BE2C (cell line): Measurements from ENCODE around the gene KRT71.

Source experiments
- DNase-seq: peaks from one replicate; pipeline ENCODE4 v3.0.0-alpha.2; 2020
- H3K27me3 ChIP-seq: fragments of 250-450 bp; sonication (Bioruptor Pico); 2 replicates; pipeline ENCODE4 v1.5.1; 2020; ENCODE audit warnings: mild to moderate bottlenecking
- H3K36me3 ChIP-seq: fragments of 250-450 bp; sonication (Bioruptor Pico); 2 replicates; pipeline ENCODE4 v1.5.1; 2020; ENCODE audit warnings: mild to moderate bottlenecking
- H3K4me1 ChIP-seq: fragments of 250-450 bp; sonication (Bioruptor Pico); 2 replicates; pipeline ENCODE4 v1.5.1; 2020
- H3K4me3 ChIP-seq: 2 replicates; pipeline ENCODE4 v1.5.1; 2011; ENCODE audit warnings: low read depth, low read length
- H3K9me3 ChIP-seq: fragments of 250-450 bp; sonication (Bioruptor Pico); 2 replicates; pipeline ENCODE4 v1.5.1; 2020
- CTCF ChIP-seq: IDR thresholded peaks from 2 replicates; pipeline ENCODE4 v1.5.1; 2012; ENCODE audit warnings: mild to moderate bottlenecking, low read depth, low read length

KRT71 gene

GRCh38 chr12:52529846-52530245 is 23.1 kb downstream of the KRT71 start:
- H3K9me3 ChIP-seq, result no peaks in the 10 kb centered on the region
- peaks cover 21% of the 10 kb centered on the region for H3K27me3 ChIP-seq
- no peaks in the 10 kb centered on the region for H3K36me3 ChIP-seq
- H3K4me3 ChIP-seq, result no peak overlapping the region
- no peaks in the 10 kb centered on the region for H3K4me1 ChIP-seq
- TF ChIP-seq CTCF, result no peak
- no peak for DNase-seq

- Histone ChIP-seq H3K36me3 (no peaks in the 10 kb centered on the region), H3K4me1 (no peaks in the 10 kb centered on the region), H3K27me3 (peaks cover 21% of the 10 kb centered on the region), H3K4me3 (no peak overlapping the region), H3K9me3 (no peaks in the 10 kb centered on the region)
- DNase-seq, result no peak
- TF ChIP-seq CTCF, result no peak
These were observed 23.5 kb downstream of the KRT71 start for GRCh38 chr12:52529417-52529816.

GRCh38 chr12:52528641-52529143 is 24.3 kb downstream of the KRT71 start:
- Histone ChIP-seq H3K4me1 (no peaks in the 10 kb centered on the region), H3K9me3 (no peaks in the 10 kb centered on the region), H3K36me3 (no peaks in the 10 kb centered on the region), H3K27me3 (peaks cover 21% of the 10 kb centered on the region), H3K4me3 (no peak overlapping the region)
- TF ChIP-seq CTCF, result no peak
- no peak for DNase-seq

GRCh38 chr12:52527121-52527800 is 25.7 kb downstream of the KRT71 start:
- no peak for DNase-seq
- Histone ChIP-seq H3K9me3 (no peaks in the 10 kb centered on the region), H3K27me3 (peaks cover 23% of the 10 kb centered on the region), H3K36me3 (no peaks in the 10 kb centered on the region), H3K4me1 (no peaks in the 10 kb centered on the region), H3K4me3 (no peak overlapping the region)
- TF ChIP-seq CTCF, result no peak

GRCh38 chr12:52526511-52526951 is 26.4 kb downstream of the KRT71 start:
- TF ChIP-seq CTCF, result no peak
- Histone ChIP-seq H3K27me3 (peaks cover 25% of the 10 kb centered on the region), H3K36me3 (no peaks in the 10 kb centered on the region), H3K4me3 (no peak overlapping the region), H3K4me1 (no peaks in the 10 kb centered on the region), H3K9me3 (no peaks in the 10 kb centered on the region)
- no peak for DNase-seq

- H3K9me3 ChIP-seq, result no peaks in the 10 kb centered on the region
- no peaks in the 10 kb centered on the region for H3K4me1 ChIP-seq
- H3K4me3 ChIP-seq, result no peak overlapping the region
- TF ChIP-seq CTCF, result no peak
- H3K36me3 ChIP-seq, result no peaks in the 10 kb centered on the region
- peaks cover 23% of the 10 kb centered on the region for H3K27me3 ChIP-seq
- DNase-seq, result no peak
These were observed 27.1 kb downstream of the KRT71 start for GRCh38 chr12:52525661-52526499.
